GM10266 (cell line): Measurements from ENCODE around the gene MARCHF3.

Source experiments
- DNase-seq: peaks from one replicate; pipeline ENCODE4 v3.0.0; 2012; ENCODE audit errors: extremely low spot score
- TF ChIP-seq, protein P1 (sequence below): IDR thresholded peaks from 2 replicates; pipeline ENCODE4 v1.5.1; 2012; ENCODE audit warnings: mild to moderate bottlenecking, low read depth; ENCODE audit not compliant: control insufficient read depth, insufficient read depth; ENCODE audit errors: missing control alignments

Gene MARCHF3

DNA sequence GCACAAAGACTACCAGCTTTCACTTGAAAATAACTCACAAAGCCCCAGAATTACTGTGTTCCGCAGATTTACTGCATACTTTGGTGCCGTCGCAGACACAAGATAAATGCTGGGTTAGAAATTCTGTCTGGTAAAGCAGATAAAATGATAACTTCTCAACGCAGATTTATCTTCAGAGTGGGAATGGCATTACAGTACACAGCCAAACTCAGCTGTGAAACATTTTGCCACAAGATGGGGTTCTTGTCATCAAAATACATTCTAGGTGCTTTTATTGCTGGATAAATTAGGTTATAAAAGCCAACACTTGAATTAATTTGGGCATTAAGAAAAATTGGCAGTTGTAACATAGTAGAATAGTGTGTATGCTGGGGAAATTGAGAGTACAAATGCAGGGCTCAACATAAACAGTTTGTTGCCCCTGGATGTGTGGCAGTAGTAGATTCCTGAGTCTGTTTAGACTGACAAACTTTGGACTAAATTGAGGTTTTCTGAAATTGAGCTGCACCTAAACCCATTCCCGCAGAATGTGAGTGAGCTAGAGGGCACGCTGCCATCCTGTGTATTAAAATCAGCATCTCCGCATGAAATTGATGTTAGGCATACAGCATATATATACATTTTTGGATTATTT, 192.3 kb downstream of the MARCHF3 start:
- no peak for DNase-seq
- TF ChIP-seq, protein P1, sequence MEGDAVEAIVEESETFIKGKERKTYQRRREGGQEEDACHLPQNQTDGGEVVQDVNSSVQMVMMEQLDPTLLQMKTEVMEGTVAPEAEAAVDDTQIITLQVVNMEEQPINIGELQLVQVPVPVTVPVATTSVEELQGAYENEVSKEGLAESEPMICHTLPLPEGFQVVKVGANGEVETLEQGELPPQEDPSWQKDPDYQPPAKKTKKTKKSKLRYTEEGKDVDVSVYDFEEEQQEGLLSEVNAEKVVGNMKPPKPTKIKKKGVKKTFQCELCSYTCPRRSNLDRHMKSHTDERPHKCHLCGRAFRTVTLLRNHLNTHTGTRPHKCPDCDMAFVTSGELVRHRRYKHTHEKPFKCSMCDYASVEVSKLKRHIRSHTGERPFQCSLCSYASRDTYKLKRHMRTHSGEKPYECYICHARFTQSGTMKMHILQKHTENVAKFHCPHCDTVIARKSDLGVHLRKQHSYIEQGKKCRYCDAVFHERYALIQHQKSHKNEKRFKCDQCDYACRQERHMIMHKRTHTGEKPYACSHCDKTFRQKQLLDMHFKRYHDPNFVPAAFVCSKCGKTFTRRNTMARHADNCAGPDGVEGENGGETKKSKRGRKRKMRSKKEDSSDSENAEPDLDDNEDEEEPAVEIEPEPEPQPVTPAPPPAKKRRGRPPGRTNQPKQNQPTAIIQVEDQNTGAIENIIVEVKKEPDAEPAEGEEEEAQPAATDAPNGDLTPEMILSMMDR: peak; percentile 12

DNA sequence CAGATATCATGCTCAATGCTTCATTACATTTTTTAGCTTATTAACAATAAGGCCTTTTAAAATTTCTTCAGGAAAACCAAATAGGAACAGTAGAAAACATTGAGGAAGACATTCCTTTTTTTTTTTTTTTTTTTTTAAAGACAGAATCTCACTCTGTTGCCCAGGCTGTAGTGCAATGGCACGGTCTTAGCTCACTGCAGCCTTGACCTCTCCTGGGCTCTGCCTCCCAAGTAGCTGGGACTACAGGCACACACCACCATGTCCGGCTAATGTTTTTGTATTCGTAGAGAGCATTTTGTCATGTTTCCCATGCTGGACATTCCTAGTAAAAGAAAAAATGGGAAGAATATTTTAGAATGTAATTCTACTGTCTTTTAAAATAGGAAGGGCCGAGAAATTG, 193.1 kb downstream of the MARCHF3 start:
- TF ChIP-seq, protein P1: no peak
- DNase-seq: no peak

DNA sequence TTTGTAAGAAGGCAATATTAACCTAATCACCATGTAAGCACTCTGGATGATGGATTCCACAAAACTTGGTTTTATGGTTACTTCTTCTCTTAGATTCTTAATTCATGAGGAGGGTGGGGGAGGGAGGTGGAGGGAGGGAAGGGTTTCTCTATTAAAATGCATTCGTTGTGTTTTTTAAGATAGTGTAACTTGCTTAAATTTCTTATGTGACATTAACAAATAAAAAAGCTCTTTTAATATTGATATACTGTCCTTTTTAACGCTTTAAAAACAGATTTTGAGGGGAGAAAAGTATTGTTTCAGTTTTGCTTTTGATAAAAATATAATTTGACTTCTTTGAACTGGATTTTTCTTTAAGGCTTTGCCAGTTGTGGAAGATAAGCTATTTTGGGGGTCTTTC, 193.6 kb downstream of the MARCHF3 start:
- no peak for DNase-seq
- TF ChIP-seq, protein P1: no peak

DNA sequence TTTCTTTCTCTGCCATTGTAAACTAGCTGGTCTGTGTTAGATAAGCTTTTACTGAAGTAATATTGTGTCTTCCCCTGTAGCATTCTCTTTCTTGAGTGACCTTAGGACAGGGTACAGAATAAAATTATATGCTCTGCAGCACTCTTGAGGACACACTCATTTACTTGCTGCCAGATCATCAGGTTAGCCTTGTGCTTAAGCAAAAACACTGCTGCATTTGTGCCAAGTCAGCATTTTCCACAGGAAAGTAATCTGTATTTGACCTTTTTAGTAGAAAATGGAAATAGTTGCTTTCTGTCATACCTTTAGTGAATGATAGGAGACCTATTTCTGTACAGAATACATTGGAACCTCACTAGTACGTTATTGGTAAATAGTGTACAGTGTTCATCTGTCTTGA, 199.2 kb downstream of the MARCHF3 start:
- no peak for DNase-seq
- TF ChIP-seq, protein P1: no peak

DNA sequence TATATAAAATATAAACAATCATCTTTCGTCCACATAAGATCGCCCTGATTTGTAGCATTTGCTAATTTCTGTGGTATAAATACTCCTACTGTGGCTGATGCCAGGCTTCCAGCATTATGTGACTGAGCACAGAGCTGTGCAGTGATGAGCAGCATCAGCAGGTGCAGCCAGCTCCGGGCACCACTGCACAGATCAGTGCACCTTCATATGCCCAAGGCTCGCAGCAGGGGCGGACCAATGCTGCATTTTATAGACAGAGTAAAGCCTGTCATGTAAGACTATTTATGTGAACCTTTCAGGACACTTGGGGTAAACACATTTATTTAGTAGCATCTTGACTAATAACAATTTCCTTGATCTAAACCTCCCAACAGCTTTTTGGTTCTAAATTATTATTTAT, 200.3 kb downstream of the MARCHF3 start:
- DNase-seq: no peak
- TF ChIP-seq, protein P1: no peak

DNA sequence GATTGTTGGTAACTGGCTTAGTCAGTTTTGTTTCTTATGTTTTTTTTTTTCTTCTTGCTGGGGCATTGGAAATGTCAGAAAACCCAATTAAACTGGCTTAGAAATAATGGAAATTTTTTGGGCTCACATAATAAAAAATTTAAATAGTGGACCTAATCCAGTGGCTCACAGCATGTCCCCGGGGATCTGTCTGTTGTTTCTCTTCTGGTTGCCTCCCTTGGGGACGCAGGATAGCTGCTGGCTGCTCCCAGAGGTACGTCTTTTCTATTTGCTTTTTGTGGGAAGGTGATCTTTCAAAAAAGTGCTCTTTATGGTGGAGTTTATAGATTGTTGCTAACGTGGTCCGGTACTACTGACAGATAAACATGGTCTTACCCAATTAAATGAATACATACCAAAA, 201.3 kb downstream of the MARCHF3 start:
- TF ChIP-seq, protein P1: no peak
- no peak for DNase-seq

DNA sequence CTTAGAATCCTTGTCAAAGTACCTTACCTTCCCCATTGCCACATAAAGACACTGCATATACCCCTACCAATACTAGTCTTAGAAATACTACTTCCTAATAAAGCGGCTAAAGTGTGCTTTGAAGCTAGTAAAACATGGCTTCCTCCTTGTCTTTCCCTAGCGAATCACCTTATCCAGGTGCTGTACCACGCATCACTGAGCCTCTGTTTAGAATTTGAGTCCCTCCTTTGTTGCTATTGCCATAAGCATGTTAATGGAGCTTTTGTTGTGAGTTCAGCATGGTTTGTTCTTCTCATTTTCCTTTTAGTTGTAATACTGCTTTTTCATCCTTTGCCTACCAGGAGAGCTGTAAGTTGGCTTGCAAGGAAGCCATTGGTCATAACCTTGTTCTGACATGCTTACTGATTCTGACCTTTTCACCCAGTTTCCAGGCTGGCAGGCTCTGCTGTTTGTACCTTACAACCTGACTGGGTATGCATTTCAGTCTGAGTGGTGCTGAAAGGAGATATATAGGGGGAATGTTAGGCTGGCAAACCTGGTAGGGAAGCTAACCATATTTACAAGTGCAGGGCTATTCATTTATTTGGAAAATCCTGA, 203.6 kb downstream of the MARCHF3 start:
- DNase-seq: no peak
- TF ChIP-seq, protein P1: no peak
